PFSK-1 (cell line): Measurements from ENCODE around the gene RPP14.

Experiments used
- FOXP2 ChIP-seq: optimal IDR thresholded peaks from 2 replicates; pipeline ENCODE3; 2011; ENCODE audit warnings: borderline replicate concordance, control low read depth, inconsistent platforms; ENCODE audit not compliant: insufficient read depth; ENCODE audit errors: extremely low read length, extremely low read depth
- POLR2AphosphoS5 ChIP-seq: IDR thresholded peaks from 2 replicates; pipeline ENCODE4 v1.6.1; 2012; ENCODE audit warnings: low read depth, mild to moderate bottlenecking, control low read depth, low read length, moderate library complexity
- REST ChIP-seq, 2 experiments: IDR thresholded peaks; 2 replicates each; pipeline versions ENCODE4 v1.6.1 to v1.8.0; 2011 to 2012; ENCODE audit warnings: low read depth in 2 of 2, low read length in 2 of 2, control low read depth in 1 of 2, inconsistent platforms in 1 of 2, mild to moderate bottlenecking in 1 of 2, moderate library complexity in 1 of 2; ENCODE audit not compliant: insufficient read depth in 1 of 2
- SIN3A ChIP-seq: IDR thresholded peaks from 2 replicates; pipeline ENCODE4 v1.6.1; 2012; ENCODE audit warnings: mild to moderate bottlenecking, low read length, moderate library complexity, borderline replicate concordance; ENCODE audit not compliant: insufficient read depth
- TAF1 ChIP-seq: IDR thresholded peaks from 2 replicates; pipeline ENCODE4 v1.6.1; 2012; ENCODE audit warnings: low read length, control low read depth, borderline replicate concordance; ENCODE audit not compliant: insufficient read depth

The RPP14 gene

DNA sequence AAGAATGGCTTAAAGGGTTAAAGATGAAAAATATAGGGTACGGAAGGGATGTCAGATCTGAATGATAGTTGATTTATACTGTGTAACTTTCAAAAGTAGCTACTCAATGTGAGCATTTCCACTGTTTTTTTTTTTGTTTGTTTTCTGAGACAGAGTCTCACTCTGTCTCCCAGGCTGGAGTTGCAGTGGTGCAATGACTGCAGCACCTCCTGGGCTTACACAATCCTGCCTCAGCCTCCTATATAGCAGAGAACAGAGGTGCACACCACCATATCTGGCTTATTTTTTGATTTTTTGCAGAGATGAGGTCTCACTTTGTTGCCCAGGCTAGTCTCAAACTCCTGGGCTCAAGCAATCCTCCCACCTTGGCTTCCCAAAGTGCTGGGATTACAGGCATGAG lies 16.7 kb downstream of the RPP14 start:
- TF ChIP-seq SIN3A (no peak), POLR2AphosphoS5 (no peak), REST (IDR thresholded peaks at IDR 0.05; ENCODE audit: insufficient read depth in 1 of 2, low read depth in 2 of 2, low read length in 2 of 2) (no peak), FOXP2 (no peak), TAF1 (no peak)

DNA sequence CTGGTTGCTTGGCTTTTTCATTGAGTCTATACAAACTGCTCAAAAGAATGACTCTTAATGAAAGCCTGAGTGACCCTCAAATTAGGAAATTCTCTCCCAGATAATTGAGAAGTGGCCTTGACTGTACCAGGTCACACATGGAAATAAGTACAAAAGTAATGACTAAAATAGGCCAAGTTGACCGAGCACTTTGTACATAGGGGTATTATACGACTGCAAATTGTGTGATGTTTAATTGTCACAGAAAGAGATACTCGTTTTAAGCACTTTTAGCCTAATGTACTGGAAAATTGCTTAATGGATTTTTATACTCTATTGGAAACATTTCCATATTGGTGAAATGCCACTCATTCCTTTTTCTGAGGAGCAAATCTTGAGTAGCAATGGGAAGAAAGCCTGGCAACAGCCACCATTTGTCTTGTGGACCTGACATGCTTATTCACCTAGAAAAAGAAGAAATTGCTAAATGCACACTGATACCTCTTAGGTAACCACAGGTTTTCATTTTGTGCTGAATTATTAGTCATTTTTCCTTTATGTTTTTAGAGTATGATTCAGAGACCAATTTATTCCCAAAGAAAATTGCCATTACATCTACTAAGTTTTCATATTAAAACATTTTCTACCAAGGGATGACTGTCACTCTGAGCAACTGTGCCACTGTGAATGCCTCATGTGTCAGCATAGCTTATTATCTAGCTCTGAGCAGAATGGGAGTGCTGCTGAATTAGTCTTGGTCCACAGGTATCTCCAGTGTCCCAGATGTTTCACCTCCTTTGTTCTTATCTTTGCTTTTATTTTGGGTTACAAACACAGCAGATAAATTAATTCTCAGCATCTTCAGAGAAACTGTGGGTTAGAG lies 17.7 kb downstream of the RPP14 start:
- TF ChIP-seq REST (IDR thresholded peaks at IDR 0.05; ENCODE audit: insufficient read depth in 1 of 2, low read depth in 2 of 2, low read length in 2 of 2) (no peak), SIN3A (no peak), POLR2AphosphoS5 (no peak), FOXP2 (no peak)

- TF ChIP-seq POLR2AphosphoS5 (no peak), REST (IDR thresholded peaks at IDR 0.05; ENCODE audit: insufficient read depth in 1 of 2, low read depth in 2 of 2, low read length in 2 of 2) (no peak), FOXP2 (no peak), SIN3A (no peak), TAF1 (no peak)
These were observed 18.6 kb downstream of the RPP14 start for GRCh38 chr3:58324391-58325390.

GRCh38 chr3:58325525-58325992 lies 19.5 kb downstream of the RPP14 start:
- TF ChIP-seq REST (IDR thresholded peaks at IDR 0.05; ENCODE audit: insufficient read depth in 1 of 2, low read depth in 2 of 2, low read length in 2 of 2): no peak
